ENCODE results near the gene ORM2. TPM values are rescaled to one million over a fixed set of nuclear protein-coding genes. Genes with fewer than 3 reads are reported as not detected.

The ORM2 gene
- polyA plus RNA-seq, 1 of the 3 experiments (the other 2 are of a cell fraction): not detected

- Histone ChIP-seq H3K27me3 (ENCODE audit: insufficient read depth) (no peaks in the 10 kb centered on the region), H4K20me1 (ENCODE audit: insufficient read depth) (no peaks in the 10 kb centered on the region), H3K9ac (no peak overlapping the region), H3K79me2 (ENCODE audit: insufficient read depth) (no peaks in the 10 kb centered on the region), H3K36me3 (replicated peaks in 1 of 2; ENCODE audit: control insufficient read depth in 1 of 2, insufficient read depth in 2 of 2, low read length in 1 of 2) (no peaks in the 10 kb centered on the region), H3K9me2 (no peaks in the 10 kb centered on the region), H3K27ac (ENCODE audit: low read depth in 2 of 2, low read length in 1 of 2) (no peak overlapping the region), H3K4me3 (ENCODE audit: low read depth in 2 of 2, low read length in 1 of 2) (no peak overlapping the region), H3K9me3 (no peaks in the 10 kb centered on the region), H2AFZ (ENCODE audit: low read depth) (no peak overlapping the region), H3K4me1 (ENCODE audit: control insufficient read depth in 1 of 2, insufficient read depth in 2 of 2, low read depth in 1 of 2, low read length in 1 of 2) (peaks cover 5 to 16% of the 10 kb centered on the region in 2 experiments; a peak in 2 of 4 replicates), H3K4me2 (no peak overlapping the region), H3F3A (replicated peaks; ENCODE audit: insufficient read depth) (peaks cover 3% of the 10 kb centered on the region)
- POLR2A ChIA-PET: no interaction called here
- CTCF ChIA-PET: interaction anchor here (1.0 to 1.2 kb wide), 2 partner anchors 28 to 259 kb away, joined by 3 to 4 read pairs; no protein-coding TSS in a partner anchor
- 89% methylated on average over 1 of the region's 6 CpGs for WGBS (ENCODE audit: low lambda C conversion rate)
- DNase-seq: no peak
- TF ChIP-seq FOXM1 (IDR thresholded peaks at IDR 0.05; ENCODE audit: low read depth): no peak
- TF ChIP-seq TCF12 (IDR thresholded peaks at IDR 0.05): no peak
- no peak for TF ChIP-seq RAD21 (IDR thresholded peaks at IDR 0.05; ENCODE audit: low read length)
- TF ChIP-seq MAX (IDR thresholded peaks at IDR 0.05; ENCODE audit: low read depth): no peak
These were observed 37.7 kb downstream of the ORM2 start for GRCh38 chr9:114367366-114367765.

- CTCF ChIA-PET: interaction anchor here (1.0 to 1.2 kb wide), 2 partner anchors 28 to 260 kb away, joined by 3 to 4 read pairs; no protein-coding TSS in a partner anchor
- Histone ChIP-seq H3K27me3 (ENCODE audit: insufficient read depth) (no peaks in the 10 kb centered on the region), H3K79me2 (ENCODE audit: insufficient read depth) (no peaks in the 10 kb centered on the region), H4K20me1 (ENCODE audit: insufficient read depth) (no peaks in the 10 kb centered on the region), H3K4me2 (no peak overlapping the region), H3K4me3 (ENCODE audit: low read depth in 2 of 2, low read length in 1 of 2) (no peak overlapping the region), H3K4me1 (ENCODE audit: control insufficient read depth in 1 of 2, insufficient read depth in 2 of 2, low read depth in 1 of 2, low read length in 1 of 2) (peaks cover 5 to 18% of the 10 kb centered on the region in 2 experiments; a peak in 2 of 4 replicates), H2AFZ (ENCODE audit: low read depth) (no peak overlapping the region), H3K9me3 (no peaks in the 10 kb centered on the region), H3F3A (replicated peaks; ENCODE audit: insufficient read depth) (peaks cover 3% of the 10 kb centered on the region), H3K9ac (no peak overlapping the region), H3K36me3 (replicated peaks in 1 of 2; ENCODE audit: control insufficient read depth in 1 of 2, insufficient read depth in 2 of 2, low read length in 1 of 2) (no peaks in the 10 kb centered on the region), H3K27ac (ENCODE audit: low read depth in 2 of 2, low read length in 1 of 2) (no peak overlapping the region), H3K9me2 (no peaks in the 10 kb centered on the region)
- POLR2A ChIA-PET: no interaction called here
- WGBS (ENCODE audit: low lambda C conversion rate): 94% methylated on average over 5 of the region's 14 CpGs
- TF ChIP-seq IRF3 (IDR thresholded peaks at IDR 0.05; ENCODE audit: low read depth, low read length) (no peak), TCF12 (IDR thresholded peaks at IDR 0.05) (no peak), ZBTB33 (IDR thresholded peaks at IDR 0.05; ENCODE audit: borderline replicate concordance, low read depth) (no peak), CTCF (IDR thresholded peaks at IDR 0.05) (no peak), ELF1 (IDR thresholded peaks at IDR 0.05) (no peak), FOXJ3 (CRISPR knock-in tag; IDR thresholded peaks at IDR 0.05) (no peak), NFIC (IDR thresholded peaks at IDR 0.05; ENCODE audit: borderline replicate concordance) (no peak), POLR2AphosphoS5 (IDR thresholded peaks at IDR 0.05; ENCODE audit: low read depth, low read length) (no peak), PBX3 (IDR thresholded peaks at IDR 0.05) (no peak), MAX (IDR thresholded peaks at IDR 0.05; ENCODE audit: low read depth) (no peak), YY1 (IDR thresholded peaks at IDR 0.05; ENCODE audit: low read depth) (no peak), GABPA (IDR thresholded peaks at IDR 0.05; ENCODE audit: low read depth) (no peak), FOSL2 (IDR thresholded peaks at IDR 0.05; ENCODE audit: borderline replicate concordance, low read depth) (no peak), USF2 (IDR thresholded peaks at IDR 0.05; ENCODE audit: borderline replicate concordance, low read depth, low read length) (no peak)
- no peak for DNase-seq
These were observed 38.3 kb downstream of the ORM2 start for GRCh38 chr9:114367772-114368569.

Measured in SK-N-SH (cell line).